Measurements from ENCODE around the gene AHSP.

DNA sequence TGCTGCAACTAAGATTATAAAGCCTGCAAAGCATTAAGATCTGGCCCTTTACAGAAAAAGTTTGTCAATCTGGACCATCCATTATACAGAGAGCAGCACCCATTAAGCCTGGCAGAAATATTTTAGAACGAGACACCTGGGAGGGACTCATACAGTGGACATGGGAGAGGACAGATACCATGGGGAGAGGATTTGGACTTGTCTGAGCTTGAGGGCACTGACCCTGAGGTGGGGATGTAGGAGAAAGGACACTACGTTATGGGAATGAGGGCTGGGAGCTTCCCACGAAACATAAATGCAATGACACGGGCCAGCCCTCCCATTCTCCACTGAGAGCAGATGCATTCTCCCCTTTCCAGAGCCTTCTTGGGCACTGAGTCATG is 25.7 kb upstream of the AHSP start:
- TF ChIP-seq, protein P1, sequence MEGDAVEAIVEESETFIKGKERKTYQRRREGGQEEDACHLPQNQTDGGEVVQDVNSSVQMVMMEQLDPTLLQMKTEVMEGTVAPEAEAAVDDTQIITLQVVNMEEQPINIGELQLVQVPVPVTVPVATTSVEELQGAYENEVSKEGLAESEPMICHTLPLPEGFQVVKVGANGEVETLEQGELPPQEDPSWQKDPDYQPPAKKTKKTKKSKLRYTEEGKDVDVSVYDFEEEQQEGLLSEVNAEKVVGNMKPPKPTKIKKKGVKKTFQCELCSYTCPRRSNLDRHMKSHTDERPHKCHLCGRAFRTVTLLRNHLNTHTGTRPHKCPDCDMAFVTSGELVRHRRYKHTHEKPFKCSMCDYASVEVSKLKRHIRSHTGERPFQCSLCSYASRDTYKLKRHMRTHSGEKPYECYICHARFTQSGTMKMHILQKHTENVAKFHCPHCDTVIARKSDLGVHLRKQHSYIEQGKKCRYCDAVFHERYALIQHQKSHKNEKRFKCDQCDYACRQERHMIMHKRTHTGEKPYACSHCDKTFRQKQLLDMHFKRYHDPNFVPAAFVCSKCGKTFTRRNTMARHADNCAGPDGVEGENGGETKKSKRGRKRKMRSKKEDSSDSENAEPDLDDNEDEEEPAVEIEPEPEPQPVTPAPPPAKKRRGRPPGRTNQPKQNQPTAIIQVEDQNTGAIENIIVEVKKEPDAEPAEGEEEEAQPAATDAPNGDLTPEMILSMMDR (tag by site-specific recombination; IDR thresholded peaks at IDR 0.05) = no peak
- TF ChIP-seq, protein P2, sequence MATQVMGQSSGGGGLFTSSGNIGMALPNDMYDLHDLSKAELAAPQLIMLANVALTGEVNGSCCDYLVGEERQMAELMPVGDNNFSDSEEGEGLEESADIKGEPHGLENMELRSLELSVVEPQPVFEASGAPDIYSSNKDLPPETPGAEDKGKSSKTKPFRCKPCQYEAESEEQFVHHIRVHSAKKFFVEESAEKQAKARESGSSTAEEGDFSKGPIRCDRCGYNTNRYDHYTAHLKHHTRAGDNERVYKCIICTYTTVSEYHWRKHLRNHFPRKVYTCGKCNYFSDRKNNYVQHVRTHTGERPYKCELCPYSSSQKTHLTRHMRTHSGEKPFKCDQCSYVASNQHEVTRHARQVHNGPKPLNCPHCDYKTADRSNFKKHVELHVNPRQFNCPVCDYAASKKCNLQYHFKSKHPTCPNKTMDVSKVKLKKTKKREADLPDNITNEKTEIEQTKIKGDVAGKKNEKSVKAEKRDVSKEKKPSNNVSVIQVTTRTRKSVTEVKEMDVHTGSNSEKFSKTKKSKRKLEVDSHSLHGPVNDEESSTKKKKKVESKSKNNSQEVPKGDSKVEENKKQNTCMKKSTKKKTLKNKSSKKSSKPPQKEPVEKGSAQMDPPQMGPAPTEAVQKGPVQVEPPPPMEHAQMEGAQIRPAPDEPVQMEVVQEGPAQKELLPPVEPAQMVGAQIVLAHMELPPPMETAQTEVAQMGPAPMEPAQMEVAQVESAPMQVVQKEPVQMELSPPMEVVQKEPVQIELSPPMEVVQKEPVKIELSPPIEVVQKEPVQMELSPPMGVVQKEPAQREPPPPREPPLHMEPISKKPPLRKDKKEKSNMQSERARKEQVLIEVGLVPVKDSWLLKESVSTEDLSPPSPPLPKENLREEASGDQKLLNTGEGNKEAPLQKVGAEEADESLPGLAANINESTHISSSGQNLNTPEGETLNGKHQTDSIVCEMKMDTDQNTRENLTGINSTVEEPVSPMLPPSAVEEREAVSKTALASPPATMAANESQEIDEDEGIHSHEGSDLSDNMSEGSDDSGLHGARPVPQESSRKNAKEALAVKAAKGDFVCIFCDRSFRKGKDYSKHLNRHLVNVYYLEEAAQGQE (tag by site-specific recombination; IDR thresholded peaks at IDR 0.05) = no peak
- no peak for TF ChIP-seq GLI4 (tag by site-specific recombination; IDR thresholded peaks at IDR 0.05)
- TF ChIP-seq ZNF24 (tag by site-specific recombination; IDR thresholded peaks at IDR 0.05) = no peak
- no peak for TF ChIP-seq PRDM1 (tag by site-specific recombination; IDR thresholded peaks at IDR 0.05)
- no peak for TF ChIP-seq ZNF266 (tag by site-specific recombination; IDR thresholded peaks at IDR 0.05; ENCODE audit: low read depth)
- no peak for TF ChIP-seq ZBTB20 (tag by site-specific recombination; IDR thresholded peaks at IDR 0.05)
- no peak for TF ChIP-seq ZNF146 (tag by site-specific recombination; IDR thresholded peaks at IDR 0.05)
- TF ChIP-seq, protein P3, sequence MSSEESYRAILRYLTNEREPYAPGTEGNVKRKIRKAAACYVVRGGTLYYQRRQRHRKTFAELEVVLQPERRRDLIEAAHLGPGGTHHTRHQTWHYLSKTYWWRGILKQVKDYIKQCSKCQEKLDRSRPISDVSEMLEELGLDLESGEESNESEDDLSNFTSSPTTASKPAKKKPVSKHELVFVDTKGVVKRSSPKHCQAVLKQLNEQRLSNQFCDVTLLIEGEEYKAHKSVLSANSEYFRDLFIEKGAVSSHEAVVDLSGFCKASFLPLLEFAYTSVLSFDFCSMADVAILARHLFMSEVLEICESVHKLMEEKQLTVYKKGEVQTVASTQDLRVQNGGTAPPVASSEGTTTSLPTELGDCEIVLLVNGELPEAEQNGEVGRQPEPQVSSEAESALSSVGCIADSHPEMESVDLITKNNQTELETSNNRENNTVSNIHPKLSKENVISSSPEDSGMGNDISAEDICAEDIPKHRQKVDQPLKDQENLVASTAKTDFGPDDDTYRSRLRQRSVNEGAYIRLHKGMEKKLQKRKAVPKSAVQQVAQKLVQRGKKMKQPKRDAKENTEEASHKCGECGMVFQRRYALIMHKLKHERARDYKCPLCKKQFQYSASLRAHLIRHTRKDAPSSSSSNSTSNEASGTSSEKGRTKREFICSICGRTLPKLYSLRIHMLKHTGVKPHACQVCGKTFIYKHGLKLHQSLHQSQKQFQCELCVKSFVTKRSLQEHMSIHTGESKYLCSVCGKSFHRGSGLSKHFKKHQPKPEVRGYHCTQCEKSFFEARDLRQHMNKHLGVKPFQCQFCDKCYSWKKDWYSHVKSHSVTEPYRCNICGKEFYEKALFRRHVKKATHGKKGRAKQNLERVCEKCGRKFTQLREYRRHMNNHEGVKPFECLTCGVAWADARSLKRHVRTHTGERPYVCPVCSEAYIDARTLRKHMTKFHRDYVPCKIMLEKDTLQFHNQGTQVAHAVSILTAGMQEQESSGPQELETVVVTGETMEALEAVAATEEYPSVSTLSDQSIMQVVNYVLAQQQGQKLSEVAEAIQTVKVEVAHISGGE (tag by site-specific recombination; conservative IDR thresholded peaks at IDR 0.05; ENCODE audit: low read depth) = no peak
- TF ChIP-seq ZNF76 (tag by site-specific recombination; IDR thresholded peaks at IDR 0.05; ENCODE audit: borderline replicate concordance, low read depth) = no peak
- TF ChIP-seq ZBTB21 (tag by site-specific recombination; IDR thresholded peaks at IDR 0.05) = no peak
